Endothelial cell of hepatic sinusoid (primary cell): ENCODE measurements around the gene LRRC27.

Experiments used
- in situ Hi-C: cut with HindIII; loops from 2 replicates; pipeline ENCODE4 v1.10.0; 2017; ENCODE audit warnings: low sequenced_read_pairs

The LRRC27 gene

DNA sequence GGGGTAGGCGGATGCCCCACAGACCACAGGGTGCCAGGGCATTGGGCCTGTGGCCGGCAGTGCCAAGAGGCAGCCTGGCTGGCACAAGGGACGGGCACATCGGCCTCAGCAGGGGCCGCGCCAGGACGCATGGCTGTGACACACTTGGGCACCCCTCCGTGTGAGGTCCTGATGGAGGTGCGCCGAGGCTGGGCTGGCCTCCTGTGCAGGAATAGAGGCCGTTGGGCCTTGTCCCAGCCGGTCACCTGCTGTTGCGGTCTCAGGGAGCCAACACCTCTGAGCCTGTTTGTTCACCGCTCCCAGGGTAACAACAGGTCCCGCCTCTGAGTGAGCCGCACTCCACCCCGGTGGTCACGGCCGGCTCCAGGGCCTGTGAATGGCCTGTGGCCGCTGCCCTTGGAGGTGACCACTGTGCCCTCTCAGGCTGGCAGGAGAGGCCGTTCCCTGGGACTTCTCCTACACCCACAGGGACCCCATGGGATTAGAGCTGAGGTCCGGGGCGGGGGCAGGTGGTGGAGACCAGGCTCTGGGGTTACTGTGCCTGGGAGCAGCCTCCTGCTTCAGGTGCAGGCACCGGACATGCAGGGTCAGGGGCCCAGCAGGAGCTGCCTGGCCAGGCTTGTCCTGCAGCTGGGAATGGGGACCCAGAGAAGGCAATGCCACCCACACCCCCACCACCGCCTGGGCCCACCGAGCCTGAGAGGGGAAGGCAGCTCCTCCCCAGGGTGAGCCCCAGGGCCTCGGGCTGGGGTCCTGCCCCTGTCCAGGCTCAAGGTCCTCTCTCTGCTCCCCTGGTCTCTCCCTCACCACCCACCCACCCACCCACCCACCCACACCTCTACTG, 77.1 kb downstream of the LRRC27 start:
- in situ Hi-C loops, result no loop called here

DNA sequence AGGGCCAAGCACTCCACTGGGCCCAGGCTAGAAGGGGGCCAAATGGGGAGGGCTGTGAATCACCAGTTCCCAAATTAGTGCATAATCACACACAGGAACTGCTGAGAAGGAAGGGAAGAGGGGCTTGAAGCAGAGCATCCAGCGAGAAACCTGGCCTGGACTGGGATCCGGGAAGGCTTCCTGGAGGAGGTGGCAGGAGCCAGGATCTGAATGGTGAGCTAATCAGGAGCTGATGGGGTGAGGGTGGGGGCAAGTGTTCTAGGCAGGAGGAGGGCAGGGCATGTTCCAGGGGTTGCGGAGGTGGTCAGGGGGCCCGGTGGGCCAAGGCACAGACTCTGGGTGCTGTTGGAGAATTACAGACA, 77.7 kb downstream of the LRRC27 start:
- in situ Hi-C loops, result no loop called here

DNA sequence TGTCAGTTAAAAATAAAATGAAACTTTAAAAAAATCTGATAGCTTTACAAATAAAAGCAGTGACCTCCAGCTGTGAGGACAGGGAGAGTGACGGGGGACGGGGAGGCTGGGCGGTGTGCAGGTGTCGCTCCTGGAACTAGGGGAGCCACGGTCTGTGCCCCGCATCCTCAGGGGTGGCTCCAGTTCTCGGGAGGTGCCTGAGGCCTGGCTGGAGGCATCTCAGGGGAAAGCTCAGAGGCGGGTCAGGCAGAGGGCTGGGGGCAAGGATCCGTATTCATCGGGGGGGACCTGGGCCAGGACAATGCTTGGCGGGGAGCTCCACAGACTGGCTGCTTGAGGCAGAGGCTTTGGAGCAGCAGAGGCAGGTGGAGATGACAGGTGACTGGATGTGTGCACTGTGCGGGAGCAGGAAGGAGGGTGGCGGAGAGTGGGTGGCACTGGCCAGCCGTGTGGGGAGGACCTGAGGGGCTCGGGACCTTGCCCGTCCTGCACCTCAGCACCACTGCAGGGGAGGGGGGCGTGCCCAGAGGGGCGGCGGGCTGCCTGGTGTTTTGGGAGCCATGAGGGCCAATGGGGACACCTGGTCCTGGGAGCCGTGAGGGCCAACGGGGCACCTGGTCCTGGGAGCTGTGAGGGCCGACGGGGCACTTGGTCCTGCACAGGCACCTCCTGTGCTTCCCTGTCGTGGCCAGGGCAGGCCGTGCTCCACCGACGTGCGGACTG, 78.2 kb downstream of the LRRC27 start:
- in situ Hi-C loops, result no loop called here

DNA sequence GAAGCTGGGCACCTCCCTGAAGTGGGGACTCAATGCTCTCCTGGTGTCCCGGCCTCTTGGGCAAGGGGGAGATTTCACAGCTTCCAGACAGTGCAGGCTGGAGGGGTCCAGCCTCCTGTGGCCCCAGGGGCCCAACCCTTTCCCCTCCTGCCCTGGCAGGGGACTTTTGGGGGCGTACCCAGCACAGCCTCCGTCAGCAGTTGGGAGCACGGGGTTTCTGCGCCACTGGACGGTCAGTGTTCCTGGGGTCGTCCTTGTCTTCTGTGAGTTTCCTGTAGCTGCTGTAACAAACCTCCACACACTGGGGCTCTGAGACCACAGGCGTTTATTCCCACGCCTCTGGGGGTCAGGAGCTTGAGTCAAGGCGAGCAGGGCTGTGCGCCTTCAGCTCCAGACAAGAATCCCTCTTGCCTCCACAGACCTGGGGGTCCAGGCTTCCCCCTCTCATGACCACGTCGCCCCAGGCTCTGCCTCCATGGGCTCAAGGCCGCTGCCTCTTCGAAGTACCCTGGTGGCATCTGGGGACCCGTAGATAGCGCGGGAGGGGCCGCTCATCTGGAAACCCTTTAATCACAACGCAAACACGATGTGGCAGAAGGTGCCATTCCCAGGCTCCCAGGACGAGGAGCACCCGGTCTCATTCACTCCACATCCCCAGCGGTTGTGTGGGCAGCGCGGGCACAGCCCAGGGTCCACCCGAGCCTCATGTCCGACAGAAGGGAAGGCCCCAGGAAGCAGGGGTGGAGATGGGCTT, 79.0 kb downstream of the LRRC27 start:
- in situ Hi-C loops, result no loop called here

DNA sequence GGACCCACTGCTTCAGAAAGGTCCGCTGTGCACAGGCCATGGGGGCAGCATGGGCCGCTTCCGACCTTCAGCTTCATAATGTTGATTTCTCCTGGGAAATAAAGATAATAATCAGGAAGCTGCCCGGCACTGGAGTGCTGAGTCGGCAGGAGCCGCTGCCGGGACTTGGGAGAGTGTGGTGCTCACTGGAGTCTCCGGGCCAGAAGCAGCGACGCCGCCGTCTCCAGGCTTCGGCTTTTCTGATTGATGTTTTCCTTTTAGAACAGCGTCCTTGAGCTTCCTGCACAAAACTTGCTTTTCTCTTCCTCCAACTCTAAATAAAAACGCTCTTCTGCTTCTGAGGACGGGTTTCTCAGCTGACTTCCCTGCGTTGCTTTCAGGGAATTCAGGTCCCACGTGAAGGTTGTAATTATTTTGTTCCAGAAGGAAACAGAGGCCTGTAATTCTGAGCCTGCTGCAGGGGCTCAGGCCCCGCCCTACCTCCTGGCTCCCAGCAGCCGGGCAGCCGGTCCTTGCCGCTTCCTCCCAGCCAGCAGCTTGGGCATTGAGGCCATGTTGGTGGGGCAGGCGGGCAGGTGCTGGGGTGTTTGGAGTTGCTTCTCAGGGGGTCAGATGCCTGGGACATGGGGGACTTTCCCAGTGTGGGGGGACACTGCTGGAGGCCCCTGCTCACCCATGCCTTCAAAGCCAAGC, 79.7 kb downstream of the LRRC27 start:
- in situ Hi-C loops, result no loop called here

DNA sequence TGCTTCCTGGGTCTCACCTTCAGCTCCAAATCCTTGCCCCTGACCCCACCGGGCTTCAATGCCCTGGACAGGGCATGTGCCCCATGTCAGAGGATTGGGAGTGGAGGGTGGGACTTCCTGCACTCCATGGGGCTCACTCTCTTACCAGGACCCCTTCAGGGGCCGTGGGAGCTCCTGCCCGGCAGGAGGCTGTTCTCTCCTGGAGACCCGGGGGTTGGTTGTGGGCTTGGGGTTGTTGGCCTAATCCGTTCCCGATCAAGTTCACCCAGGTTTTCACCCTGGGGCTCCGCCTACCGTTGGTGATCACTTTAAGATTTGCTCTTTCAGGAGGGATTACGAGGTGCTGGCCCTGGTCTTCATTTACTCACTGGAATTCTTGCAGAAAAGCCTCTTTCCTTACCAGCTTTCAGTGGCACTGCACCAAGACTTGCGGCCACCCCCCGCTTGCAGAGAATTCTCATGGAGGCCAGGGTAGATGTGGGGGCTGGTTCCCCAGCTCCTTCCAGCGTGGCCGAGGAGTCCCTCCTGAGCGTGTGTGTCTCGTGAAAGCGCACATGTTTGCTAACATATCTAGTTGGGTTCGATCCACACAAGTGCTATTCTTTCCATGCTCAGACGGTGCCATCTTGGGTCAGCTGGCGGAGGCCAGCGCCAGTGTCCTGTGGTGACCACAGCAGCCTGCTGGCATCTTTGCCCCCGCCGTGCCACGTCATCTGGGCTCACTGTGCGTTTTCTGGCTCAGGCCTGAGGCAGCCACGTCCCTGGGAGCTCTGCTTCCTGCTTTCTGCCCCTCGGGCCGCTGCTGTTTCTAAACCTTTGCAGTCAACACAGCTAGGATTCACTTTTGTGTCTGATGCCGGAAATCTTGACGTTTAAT, 80.6 kb downstream of the LRRC27 start:
- in situ Hi-C loops, result no loop called here

DNA sequence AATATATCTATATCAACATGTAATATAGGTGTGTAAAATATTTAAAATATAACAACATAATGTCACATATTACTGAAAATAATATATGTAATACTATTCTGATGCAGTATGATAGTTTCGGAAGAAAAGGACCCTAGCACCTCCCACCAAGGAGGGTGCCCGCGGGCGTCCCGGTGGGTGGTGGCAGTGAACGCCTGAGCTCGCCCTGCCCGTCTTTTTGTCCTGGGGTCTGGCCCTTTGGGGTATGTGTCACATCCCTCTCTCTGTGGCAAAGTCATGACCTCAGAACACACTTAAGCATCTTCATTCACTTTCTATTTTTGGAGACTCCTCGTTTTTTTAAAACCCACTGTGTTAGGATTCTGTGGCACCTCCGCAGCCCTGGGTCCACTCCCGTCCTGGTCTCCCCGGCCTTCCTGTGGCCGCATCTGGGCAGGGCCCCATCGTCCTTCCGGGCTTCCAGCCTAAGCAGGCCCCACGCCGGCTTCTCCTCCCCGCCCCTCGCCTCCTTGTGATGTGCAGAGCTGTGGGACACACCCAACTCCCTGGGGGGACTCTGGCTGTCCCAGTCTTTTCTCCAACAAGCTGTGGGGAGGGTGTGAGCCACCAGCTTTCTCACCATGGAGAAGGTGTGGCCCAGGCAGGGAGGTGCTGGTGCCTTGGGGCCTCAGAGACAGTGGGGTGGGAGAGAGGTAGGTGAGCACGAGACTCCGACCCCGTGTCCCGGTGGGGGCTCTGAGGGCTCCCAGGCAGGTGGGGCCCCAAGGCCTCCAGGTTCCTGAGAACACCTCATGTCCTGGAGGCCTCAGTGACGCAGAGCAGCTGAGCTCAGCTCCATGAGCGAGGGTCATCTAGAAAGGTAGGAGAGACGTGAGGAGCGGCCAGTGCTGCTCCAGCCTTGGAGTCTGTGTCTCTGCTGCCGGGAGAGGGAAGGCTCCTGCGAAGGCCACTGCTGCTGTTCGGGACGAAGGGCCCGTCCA, 81.5 kb downstream of the LRRC27 start:
- in situ Hi-C loops, result no loop called here

DNA sequence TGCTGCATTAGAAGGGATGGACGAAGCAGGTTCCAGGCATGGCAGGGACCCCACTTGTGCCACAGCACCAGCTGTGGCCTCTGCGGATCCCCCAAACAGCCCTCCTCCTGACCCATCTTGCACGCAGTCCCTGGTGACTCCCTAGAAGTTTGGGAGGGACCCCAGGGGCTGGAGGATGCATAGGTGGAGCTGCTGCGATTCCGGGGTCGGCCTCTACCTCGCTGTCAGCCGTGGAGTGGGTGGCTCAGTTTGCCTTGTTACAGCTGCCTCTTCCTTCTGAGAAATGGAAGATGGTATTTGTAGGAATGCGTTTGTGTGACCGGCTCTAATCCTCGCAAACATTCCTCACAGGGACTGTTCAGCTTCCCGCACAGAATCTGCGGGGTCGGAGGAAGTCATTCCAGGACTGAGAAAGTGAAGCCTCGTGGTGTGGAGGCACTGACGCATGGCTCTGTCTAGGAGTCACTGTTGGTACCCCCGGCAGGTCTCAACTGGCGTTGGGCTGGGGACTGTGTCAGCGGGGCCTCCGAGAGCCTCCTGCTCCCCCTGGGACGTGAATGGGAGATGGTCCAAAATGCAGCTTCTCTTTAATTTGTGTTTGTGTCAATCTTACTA, 82.5 kb downstream of the LRRC27 start:
- in situ Hi-C loops, result no loop called here

DNA sequence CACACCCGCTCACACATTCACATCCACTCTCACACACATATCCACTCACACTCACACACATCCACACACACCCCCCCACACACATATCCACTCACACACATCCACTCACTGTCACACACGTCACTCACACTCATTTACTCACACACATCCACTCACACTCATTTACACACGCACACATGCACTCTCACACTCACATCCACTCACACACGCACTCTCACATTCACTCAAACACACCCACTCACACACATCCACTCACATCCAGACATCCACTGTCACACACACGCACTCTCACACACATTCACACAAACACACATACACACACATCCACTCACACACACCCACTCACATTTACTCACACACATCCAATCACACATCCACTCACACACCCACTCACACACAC, 83.3 kb downstream of the LRRC27 start:
- in situ Hi-C loops, result no loop called here

DNA sequence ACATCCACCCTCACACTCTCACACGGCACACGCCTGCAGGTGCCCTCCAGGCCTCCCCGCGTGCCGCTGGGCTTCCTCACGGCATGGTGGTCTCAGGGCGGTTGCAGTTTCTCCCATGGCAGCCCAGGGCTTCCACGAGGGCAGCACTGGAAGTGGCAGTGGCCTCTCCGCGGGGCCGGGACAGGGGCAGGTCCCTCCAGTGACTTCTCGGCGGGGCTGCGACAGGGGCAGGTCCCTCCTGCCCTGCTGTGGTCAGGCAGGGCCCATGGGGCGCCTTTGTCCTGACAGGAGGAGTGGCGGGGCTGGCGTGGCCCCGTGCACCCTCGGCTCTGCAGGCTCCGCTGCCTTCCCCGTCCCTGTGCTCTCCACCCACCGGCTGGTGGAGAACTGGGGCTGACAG, 84.0 kb downstream of the LRRC27 start:
- in situ Hi-C loops, result no loop called here

DNA sequence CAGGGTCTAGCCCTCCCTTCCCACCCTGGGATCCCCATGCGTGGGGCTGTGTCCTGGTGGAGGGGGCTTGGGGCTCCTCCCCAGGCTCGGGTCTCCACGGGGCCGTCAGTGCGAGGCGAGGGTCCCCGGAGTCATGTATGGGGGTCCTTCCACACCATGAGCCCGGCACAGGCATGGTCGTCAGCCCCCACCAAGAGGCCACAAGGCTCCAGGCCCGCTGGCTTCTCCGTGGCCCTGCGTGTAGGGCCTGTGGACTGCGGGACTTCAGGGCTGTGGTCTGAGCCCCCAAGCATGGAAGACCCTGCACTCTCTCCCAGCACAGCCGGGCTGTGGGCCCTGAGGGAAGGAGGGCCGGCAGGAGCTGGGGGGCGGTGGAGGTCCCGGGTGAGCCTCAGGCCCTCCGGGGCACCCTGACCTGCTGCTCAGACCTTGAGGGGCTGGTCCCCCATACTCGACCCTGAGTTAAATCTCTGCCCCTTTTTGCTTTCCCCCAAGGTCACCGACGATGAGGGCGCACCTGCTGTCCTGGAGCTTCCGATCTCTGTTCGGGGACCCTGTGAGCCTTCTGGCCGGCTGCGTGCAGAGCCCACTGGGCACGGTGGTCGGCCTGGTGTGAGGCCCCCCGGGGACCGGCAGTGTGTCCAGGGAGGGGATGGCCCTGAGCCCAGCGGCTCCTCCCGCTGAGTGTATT, 84.7 kb downstream of the LRRC27 start:
- in situ Hi-C loops, result no loop called here

DNA sequence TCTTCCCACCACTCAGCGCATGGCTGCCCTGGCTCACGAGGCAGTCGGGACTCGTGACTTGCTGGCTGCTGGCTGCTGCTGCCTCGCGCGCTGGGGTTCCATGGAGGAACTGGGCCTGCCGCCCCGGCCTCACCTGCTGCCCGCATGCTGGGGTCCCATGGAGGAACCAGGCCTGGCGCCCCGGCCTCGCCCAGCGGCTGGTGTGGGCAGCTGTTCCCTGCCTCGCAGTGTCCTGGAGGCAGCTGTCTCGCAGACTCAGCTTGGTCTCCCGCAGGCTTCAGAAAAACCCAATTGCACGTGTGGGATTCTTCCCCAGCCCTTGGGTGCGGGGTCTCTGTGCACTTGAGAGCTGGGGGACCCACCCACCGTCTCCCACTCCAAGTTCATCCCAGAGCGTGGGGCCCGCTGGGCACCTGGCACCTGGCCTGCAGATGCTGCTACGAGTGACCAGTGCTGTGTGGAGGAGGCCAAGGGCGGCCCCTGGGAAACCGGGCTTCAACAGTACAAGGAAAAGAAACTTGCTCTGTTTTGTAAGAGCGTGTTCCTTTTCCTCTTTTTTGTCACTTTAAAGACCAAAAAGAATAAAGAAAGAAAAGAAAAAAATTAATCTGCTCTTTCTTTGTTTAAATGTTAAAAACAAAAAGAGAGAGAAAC, 85.4 kb downstream of the LRRC27 start:
- in situ Hi-C loops, result no loop called here

DNA sequence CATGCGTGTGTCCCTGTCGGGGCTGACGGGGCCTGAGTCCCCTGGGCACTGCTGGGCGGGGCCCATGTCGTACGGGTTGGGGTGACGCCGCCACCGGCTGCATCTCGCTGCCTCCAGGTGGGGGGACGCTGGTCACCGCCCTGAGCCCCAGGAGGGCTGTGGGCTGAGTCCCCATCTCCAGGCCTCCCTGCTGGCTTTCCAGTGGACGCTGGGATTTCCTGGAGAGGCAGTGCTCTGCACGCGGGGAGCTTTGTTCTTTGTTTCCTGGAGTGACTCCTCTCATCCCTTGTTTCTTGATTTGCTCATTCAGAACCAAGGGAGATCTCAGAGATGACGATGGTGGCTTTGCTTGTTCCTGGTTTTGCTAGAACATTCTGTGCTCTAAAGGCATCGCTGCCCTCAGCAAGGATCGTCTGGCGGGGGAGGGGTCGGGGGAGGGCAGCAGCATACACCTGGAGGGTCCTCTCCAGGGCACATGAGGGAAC, 86.0 kb downstream of the LRRC27 start:
- in situ Hi-C loops, result no loop called here

DNA sequence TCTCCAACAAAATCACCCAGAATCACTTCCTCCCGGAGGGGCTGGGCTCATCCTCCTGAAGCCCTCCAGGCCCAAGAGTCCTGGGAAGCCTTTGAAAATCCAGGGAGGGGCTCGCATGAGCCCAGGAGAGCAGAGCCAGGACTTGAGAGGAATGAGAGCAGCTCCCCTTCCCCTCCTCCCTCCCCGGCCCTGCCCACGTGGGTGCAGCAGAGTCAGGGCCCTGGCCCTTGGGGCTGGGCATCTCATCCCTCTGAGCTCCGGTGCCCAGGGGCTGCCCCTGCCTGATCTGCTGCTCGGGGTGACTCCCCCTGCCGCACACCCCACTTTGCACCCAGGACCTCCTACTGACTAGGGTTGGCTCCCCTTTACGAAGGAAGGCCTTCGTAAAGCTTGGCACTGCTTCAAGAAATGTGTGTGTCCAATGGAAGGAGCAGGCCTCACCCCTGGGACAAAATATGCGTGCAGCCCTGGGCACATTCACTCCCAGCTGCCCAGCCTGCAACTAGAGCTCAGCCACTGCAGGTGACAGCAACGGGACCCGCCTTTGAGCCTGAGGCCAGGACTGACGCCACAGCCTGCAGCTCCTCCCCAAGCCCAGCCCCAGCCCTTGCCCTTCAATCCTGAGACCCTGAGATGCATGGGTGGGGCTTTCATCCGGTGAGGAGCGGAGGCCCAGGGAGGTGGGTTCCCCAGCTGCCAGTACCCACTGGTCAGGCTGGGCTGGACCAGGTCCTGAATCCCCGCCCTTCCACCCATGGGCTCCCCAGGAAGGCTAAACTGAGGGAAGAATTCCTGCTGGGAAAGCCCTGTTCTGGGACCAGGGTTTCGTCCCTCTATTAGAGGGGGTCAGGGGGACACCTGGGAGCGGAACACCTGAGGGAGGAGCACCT, 86.8 kb downstream of the LRRC27 start:
- in situ Hi-C loops, result no loop called here

DNA sequence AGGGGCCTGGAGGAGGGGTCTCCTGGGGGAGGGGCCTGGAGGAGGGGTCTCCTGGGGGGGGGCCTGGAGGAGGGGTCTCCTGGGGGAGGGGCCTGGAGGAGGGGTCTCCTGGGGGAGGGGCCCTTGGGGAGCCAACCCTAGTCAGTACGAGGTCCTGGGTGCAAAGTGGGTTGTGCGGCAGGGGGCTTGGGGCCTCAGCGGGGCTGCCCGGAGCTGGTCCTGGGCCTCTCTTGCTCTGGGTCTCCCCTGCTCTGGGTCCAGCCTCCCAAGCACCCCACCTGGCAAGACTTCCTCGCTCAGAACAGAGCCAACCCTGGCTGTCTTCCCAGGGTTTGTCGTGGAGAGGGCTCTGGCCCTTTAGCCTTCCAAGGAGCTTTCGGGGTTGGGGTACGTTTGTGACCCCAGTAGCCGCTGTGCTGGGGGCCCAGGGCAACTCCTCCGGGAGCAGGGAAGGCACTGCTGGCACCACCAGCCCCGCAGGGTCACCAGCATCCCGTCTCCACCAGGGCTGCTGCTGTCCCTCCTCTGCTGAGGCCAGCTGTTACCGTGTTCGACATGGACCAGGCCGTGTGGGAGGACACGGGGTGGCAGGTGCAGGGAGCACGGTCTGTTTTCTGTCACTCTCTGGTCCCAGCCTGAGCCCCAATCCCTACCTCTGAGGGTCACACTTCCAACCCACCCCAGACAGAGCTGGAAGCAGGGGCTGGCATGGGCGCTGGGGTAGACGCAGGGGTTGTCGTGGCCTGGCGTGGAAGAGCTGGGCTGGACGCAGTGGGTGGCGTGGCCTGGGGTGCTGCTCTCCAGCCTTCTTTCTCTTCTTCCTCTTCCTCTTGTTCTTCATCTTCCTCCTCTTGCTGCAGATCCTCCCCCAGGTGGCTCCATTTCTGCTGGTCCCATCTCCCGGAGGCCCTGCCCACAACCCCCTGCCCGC, 87.8 kb downstream of the LRRC27 start:
- in situ Hi-C loops, result no loop called here
